IPS DF 6.9 (cell line): Measurements from ENCODE around the gene DDX10.

Experiments
- DNase-seq: peaks from one replicate; pipeline ENCODE4 v3.0.0-alpha.2; 2013; ENCODE audit warnings: low read depth, low spot score
- H3K27ac ChIP-seq: one replicate; pipeline ENCODE4 v1.5.1; 2013; ENCODE audit warnings: low read length, control low read depth
- H3K27me3 ChIP-seq: 2 replicates; pipeline ENCODE4 v1.6.1; 2013; ENCODE audit warnings: mild to moderate bottlenecking, low read length; ENCODE audit not compliant: control insufficient read depth, insufficient read depth
- H3K36me3 ChIP-seq: 2 replicates; pipeline ENCODE4 v1.6.1; 2013; ENCODE audit warnings: low read length; ENCODE audit not compliant: control insufficient read depth, insufficient read depth
- H3K4me1 ChIP-seq: 2 replicates; pipeline ENCODE4 v1.6.1; 2013; ENCODE audit warnings: low read length; ENCODE audit not compliant: control insufficient read depth, insufficient read depth
- H3K4me3 ChIP-seq: 2 replicates; pipeline ENCODE4 v1.5.1; 2013; ENCODE audit warnings: mild to moderate bottlenecking, low read length
- H3K9me3 ChIP-seq: 2 replicates; pipeline ENCODE4 v1.6.1; 2013; ENCODE audit warnings: low read length, inconsistent platforms; ENCODE audit not compliant: control insufficient read depth, insufficient read depth
- WGBS: extraction: QIAGEN DNeasy Blood & Tissue Kit; methylation state at CpG from one replicate; pipeline ENCODE4 v1.1.7; 2013; ENCODE audit warnings: mixed read lengths, missing lambda C conversion rate; ENCODE audit not compliant: insufficient read length, insufficient coverage; 5-methylcytosine and 5-hydroxymethylcytosine counted together

Gene DDX10

DNA sequence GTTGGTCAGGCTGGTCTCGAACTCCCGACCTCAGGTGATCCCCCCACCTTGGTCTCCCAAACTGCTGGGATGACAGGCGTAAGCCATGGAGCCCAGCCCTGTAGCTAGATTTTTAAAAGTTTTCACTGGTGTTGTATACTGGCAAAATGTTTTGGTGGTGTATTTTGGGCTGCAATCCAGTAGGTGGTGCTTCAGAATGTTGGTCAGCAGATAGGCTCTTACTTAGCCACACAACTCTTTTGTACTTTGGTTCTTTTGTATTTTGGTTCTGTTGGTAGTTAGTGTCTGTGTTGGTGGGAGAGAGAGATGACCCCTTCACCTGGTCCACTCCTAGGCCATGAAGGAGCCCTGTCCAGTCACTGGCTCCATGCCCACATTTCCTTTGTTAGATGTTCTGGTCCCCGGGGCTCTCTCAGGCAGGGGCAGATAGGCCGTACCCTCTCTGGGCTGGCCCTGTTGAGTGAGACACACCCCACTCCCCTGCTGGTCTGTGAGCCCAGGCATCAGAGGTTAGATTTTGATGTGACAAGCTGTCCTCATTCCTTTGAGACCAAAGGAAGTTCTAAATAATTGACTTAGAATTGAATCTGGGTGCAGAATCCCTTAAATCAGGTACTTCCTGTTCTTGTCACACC is 123.8 kb downstream of the DDX10 start:
- no peaks in the 10 kb centered on the region for H3K4me1 ChIP-seq
- no peaks in the 10 kb centered on the region for H3K9me3 ChIP-seq
- DNase-seq, result peak; percentile 37
- H3K4me3 ChIP-seq, result no peak overlapping the region
- no peaks in the 10 kb centered on the region for H3K36me3 ChIP-seq
- H3K27me3 ChIP-seq, result no peaks in the 10 kb centered on the region
- WGBS, result no CpG with 5 or more reads among the region's 5 CpGs
- H3K27ac ChIP-seq, result no peak overlapping the region

DNA sequence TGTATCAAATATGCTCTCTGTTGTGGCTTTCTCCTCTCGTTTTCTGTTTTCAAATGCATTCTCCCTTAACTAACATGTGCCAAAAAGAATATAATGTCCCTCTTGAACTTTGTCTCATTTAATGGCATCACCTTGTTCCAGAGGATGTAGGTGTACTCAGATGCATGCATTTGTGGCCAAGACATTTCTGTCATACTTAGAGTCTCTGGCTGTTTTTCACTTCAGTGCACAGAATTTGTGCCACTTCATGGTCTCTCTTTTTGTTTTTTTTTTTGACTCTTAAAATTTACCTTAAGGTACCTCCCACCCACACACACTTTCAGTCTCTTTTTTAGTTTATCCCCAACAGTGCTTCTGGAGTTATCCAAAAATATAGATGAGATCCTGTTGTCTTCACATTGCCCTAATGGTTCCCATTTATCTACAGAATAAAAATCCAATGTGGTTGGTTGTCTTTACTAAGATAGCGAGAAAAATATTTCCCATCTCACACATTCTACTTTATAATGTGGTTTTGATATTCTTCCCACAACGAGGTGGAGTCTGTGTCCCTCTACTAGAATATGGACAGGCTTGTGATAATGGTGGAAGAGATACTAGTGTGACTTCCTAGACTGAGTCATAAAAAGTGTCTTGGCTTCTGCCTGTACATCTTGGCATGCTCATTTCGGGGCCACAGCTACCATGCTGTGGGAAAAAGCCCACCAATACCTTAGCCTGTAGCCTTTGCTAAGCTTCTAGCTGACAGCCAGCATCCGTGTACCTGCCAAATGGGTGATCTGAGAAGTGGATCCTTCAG is 125.8 kb downstream of the DDX10 start:
- Histone ChIP-seq H3K4me1 (no peaks in the 10 kb centered on the region), H3K27me3 (no peaks in the 10 kb centered on the region), H3K36me3 (no peaks in the 10 kb centered on the region), H3K27ac (no peak overlapping the region), H3K9me3 (no peaks in the 10 kb centered on the region), H3K4me3 (no peak overlapping the region)
- no CpG with 5 or more reads among the region's 5 CpGs for WGBS
- no peak for DNase-seq

DNA sequence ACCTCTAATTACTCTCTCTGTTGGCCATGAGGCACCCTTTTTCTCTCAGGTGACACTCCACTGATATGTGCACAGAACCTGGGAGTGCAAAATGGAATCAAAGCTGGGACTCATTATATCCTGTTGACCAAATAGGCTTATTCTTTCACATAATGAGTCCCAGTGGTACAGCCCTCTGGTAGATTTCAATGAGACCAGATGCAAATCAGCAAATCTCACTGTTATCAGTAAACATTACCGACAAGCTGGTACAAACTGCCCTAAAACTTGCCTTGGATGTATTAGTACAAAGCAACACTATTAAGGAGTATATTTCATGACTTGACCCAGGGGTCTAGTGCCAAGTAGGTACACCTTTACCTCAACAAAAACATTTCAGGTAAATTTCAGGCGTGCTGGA is 128.3 kb downstream of the DDX10 start:
- no peaks in the 10 kb centered on the region for H3K27me3 ChIP-seq
- H3K4me3 ChIP-seq, result no peak overlapping the region
- H3K36me3 ChIP-seq, result no peaks in the 10 kb centered on the region
- H3K9me3 ChIP-seq, result no peaks in the 10 kb centered on the region
- no peaks in the 10 kb centered on the region for H3K4me1 ChIP-seq
- no peak overlapping the region for H3K27ac ChIP-seq
- WGBS, result no CpG with 5 or more reads among the region's 2 CpGs
- DNase-seq, result no peak

DNA sequence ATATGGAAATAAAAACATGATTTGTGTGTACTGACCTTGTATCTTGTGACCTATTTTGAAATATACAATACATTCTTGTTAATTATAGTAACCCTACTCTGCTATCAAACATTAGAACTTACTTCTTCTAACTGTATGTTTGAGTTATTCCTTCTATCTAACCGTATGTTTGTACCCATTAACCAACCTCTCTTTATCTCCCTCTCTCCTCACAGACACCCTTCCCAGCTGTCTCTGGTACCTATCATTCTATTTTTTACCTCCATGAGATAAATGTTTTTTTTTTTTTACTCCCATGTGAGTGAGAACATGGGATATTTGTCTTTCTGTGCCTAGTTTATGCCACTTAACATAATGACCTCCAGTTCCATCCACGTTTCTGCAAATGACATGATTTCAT is 128.7 kb downstream of the DDX10 start:
- Histone ChIP-seq H3K27ac (no peak overlapping the region), H3K27me3 (no peaks in the 10 kb centered on the region), H3K9me3 (no peaks in the 10 kb centered on the region), H3K4me3 (no peak overlapping the region), H3K36me3 (no peaks in the 10 kb centered on the region), H3K4me1 (no peaks in the 10 kb centered on the region)
- no peak for DNase-seq
- no CpG with 5 or more reads among the region's 2 CpGs for WGBS

DNA sequence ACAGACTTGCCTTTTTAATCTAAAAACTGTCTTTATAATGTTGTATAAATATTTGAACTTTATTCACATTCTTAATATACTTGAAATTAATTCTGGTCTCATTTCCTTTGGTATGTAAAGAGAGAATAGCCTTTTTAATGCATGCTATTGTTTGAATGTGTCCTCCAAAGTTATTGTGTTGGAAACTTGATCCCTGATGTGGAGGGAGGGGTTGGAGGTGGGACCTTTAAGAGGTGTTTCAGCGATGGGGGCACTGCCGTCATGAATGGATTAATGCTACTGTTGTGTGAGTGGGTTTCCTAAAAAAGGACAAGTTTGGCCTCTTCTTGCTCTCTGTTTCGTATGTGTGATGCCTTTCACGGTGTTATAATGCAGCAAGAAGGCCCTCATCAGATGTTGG is 131.7 kb downstream of the DDX10 start:
- Histone ChIP-seq H3K4me3 (no peak overlapping the region), H3K27ac (no peak overlapping the region), H3K36me3 (no peaks in the 10 kb centered on the region), H3K27me3 (no peaks in the 10 kb centered on the region), H3K4me1 (no peaks in the 10 kb centered on the region), H3K9me3 (no peaks in the 10 kb centered on the region)
- WGBS, result no CpG with 5 or more reads among the region's 4 CpGs
- no peak for DNase-seq

DNA sequence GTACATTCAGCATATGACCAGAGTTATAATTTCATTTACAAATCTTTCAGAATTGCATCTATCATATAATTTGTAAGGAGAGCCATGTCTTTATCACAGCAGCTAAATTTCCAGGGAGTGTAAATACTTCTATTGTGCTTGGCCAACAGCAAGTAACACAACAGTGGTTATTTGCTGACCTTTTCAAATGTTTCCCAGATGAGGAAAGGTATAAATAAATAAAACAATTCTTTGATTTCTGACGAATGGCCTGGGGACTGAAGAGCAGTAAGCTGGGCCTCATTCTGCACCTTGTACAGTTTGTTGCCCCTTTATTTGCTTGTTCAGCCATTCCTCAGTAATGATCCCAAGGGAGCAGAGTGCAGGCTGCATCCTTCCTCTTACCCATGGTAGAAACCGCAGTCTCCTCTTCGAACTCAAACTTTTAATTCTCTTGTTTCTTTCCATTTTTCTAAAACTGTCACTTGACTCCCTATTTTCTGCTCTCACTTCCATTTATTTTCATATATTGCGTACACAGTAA is 132.8 kb downstream of the DDX10 start:
- Histone ChIP-seq H3K4me1 (no peaks in the 10 kb centered on the region), H3K27me3 (no peaks in the 10 kb centered on the region), H3K4me3 (no peak overlapping the region), H3K36me3 (no peaks in the 10 kb centered on the region), H3K27ac (no peak overlapping the region), H3K9me3 (no peaks in the 10 kb centered on the region)
- DNase-seq, result no peak
- WGBS, result no CpG with 5 or more reads among the region's 4 CpGs

DNA sequence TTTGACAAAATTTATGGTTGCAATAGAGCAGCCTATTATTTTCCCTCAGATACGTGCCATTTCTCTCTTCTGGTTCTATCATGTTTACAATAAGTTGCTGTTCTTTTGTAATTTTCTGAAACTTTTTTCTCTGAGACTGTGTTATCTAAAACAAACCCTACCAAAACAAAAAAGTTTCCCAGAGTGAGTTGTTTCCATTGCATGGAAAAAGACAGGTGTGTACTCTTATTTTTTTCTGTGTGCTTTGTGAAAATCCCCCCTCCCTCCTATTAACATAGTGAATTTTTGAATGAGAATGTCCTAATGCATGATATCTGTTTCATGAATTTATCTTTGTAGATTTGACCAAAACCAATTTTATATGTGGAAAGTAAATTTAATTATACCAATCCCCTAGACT is 137.6 kb downstream of the DDX10 start:
- WGBS, result no CpG with 5 or more reads among the region's 1 CpG
- H3K27me3 ChIP-seq, result no peaks in the 10 kb centered on the region
- no peaks in the 10 kb centered on the region for H3K36me3 ChIP-seq
- no peaks in the 10 kb centered on the region for H3K4me1 ChIP-seq
- H3K9me3 ChIP-seq, result no peaks in the 10 kb centered on the region
- DNase-seq, result no peak
- no peak overlapping the region for H3K4me3 ChIP-seq
- H3K27ac ChIP-seq, result no peak overlapping the region

DNA sequence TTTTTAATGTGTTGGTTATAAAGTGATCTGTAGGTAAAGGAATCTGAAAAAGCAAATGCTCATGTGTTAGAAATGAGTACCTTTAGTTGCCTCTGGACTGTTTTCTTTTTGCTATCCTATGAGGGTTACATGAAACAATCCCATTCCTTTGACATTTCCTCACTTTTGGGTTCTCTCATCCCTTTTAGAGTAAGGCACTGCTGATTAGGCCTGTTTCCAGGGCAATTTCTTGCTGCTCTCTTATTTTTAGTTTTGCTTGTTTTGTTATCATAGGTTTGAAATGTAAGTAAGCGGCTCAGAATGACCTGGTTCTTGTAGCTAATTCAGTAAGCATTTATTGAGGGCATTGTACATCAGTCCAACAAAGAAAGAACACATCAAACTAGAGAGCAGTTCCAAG is 138.9 kb downstream of the DDX10 start:
- no peak for DNase-seq
- WGBS, result no CpG with 5 or more reads among the region's 1 CpG
- H3K27me3 ChIP-seq, result no peaks in the 10 kb centered on the region
- no peaks in the 10 kb centered on the region for H3K36me3 ChIP-seq
- H3K9me3 ChIP-seq, result no peaks in the 10 kb centered on the region
- H3K4me3 ChIP-seq, result no peak overlapping the region
- H3K4me1 ChIP-seq, result no peaks in the 10 kb centered on the region
- no peak overlapping the region for H3K27ac ChIP-seq

DNA sequence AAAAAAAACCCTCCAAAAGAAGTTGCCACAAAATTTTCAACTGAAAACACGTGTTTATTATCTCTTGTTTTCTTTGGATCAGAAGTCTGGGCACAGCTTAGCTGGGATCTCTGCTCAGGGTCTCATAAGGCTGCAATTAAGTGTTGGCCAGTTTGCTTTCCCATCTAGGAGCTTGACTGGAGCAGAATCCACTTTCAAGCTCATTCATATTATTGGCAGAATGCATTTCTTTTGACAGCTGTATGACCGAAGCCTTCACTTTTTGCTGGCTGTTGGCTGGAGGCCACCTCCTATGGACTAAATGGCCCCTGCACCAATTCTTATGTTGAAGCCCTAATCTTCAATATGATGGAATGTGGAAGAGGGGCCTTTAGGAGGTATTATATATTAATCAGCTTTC is 139.6 kb downstream of the DDX10 start:
- H3K27me3 ChIP-seq, result no peaks in the 10 kb centered on the region
- whole genome bisulfite sequencing, result no CpG with 5 or more reads among the region's 2 CpGs
- no peaks in the 10 kb centered on the region for H3K9me3 ChIP-seq
- H3K4me3 ChIP-seq, result no peak overlapping the region
- no peak for DNase-seq
- H3K36me3 ChIP-seq, result no peaks in the 10 kb centered on the region
- H3K27ac ChIP-seq, result no peak overlapping the region
- no peaks in the 10 kb centered on the region for H3K4me1 ChIP-seq

DNA sequence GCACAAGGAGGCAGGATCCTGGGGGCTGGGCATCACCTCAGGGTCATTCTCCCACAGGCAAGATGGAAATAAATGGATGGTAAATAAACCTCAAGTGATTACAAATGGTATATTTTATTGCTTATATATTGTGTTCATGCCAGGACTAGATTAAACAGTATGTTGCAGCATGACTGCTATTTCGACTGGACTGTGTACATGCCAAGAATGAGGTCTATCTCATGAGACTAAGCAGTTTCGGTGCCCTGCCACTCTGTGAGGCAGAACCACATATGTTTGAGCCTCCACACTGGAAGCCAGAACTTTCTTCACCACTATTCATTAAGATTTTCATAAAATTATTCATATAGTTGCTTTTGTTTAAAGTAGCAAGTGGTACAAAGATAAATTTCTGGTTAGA is 140.2 kb downstream of the DDX10 start:
- H3K27ac ChIP-seq, result no peak overlapping the region
- H3K9me3 ChIP-seq, result no peaks in the 10 kb centered on the region
- H3K36me3 ChIP-seq, result no peaks in the 10 kb centered on the region
- no peaks in the 10 kb centered on the region for H3K27me3 ChIP-seq
- no peak overlapping the region for H3K4me3 ChIP-seq
- WGBS, result no CpG with 5 or more reads among the region's 2 CpGs
- DNase-seq, result no peak
- no peaks in the 10 kb centered on the region for H3K4me1 ChIP-seq

DNA sequence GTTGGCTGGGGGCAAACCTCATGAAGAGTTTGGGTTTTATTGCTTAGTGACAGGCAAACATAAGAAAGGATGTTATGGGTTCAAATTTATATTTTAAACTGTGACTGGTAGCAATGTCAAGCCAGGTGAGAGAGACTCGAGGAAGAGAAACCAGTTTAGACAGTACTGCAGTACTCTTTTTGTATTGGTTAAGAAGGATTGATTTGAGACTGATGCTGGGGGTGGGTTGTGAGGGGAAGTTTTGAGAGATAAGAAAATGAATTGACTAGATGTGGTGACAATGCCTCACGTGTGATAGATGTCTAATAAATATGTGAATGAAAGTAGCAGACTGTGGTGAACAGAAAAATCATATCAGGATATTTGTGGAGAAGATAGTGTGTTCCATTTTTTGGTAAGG is 142.4 kb downstream of the DDX10 start:
- WGBS, result no CpG with 5 or more reads among the region's 2 CpGs
- no peak overlapping the region for H3K4me3 ChIP-seq
- no peaks in the 10 kb centered on the region for H3K9me3 ChIP-seq
- H3K27ac ChIP-seq, result no peak overlapping the region
- no peak for DNase-seq
- H3K27me3 ChIP-seq, result no peaks in the 10 kb centered on the region
- H3K4me1 ChIP-seq, result no peaks in the 10 kb centered on the region
- H3K36me3 ChIP-seq, result no peaks in the 10 kb centered on the region
